ENCODE data around the gene NOC2L.
"Not testable (repeated sequence)": the region's sequence is repeated elsewhere in the genome, so short reads cannot be mapped to it uniquely, and the experiment has no call there.

Gene NOC2L

GRCh38 chr1:997993-998744, 39.1 kb upstream of the NOC2L start:
- H3K4me2 ChIP-seq, result no peak overlapping the region
- no peaks in the 10 kb centered on the region for H3K79me2 ChIP-seq (ENCODE audit: insufficient read depth, low read depth)
- peaks cover 67% of the 10 kb centered on the region for H3K27me3 ChIP-seq (ENCODE audit: insufficient read depth, low read depth)
- no peak overlapping the region for H2AFZ ChIP-seq (ENCODE audit: low read depth)
- no peak overlapping the region for H3K27ac ChIP-seq
- H4K20me1 ChIP-seq (ENCODE audit: insufficient read depth), result no peaks in the 10 kb centered on the region
- H3K9ac ChIP-seq, result no peak overlapping the region
- no peak for TF ChIP-seq CTCF (conservative IDR thresholded peaks at IDR 0.05; ENCODE audit: low read depth, low read length)
- no peak overlapping the region for H3K4me3 ChIP-seq (IDR thresholded peaks at IDR 0.05; ENCODE audit: insufficient read depth, low read depth, low read length)
- peaks cover 4% of the 10 kb centered on the region for H3K4me1 ChIP-seq (ENCODE audit: low read depth, poor library complexity, severe bottlenecking)
- H3K36me3 ChIP-seq (ENCODE audit: insufficient read depth), result no peaks in the 10 kb centered on the region

- Histone ChIP-seq H3K4me1 (ENCODE audit: low read depth, poor library complexity, severe bottlenecking) (peaks cover 4% of the 10 kb centered on the region), H4K20me1 (ENCODE audit: insufficient read depth) (no peaks in the 10 kb centered on the region), H3K36me3 (ENCODE audit: insufficient read depth) (no peaks in the 10 kb centered on the region), H3K9ac (no peak overlapping the region), H2AFZ (ENCODE audit: low read depth) (no peak overlapping the region), H3K4me2 (no peak overlapping the region), H3K27me3 (ENCODE audit: insufficient read depth, low read depth) (peaks cover 66% of the 10 kb centered on the region), H3K79me2 (ENCODE audit: insufficient read depth, low read depth) (no peaks in the 10 kb centered on the region), H3K27ac (no peak overlapping the region), H3K4me3 (IDR thresholded peaks at IDR 0.05; ENCODE audit: insufficient read depth, low read depth, low read length) (no peak overlapping the region)
- TF ChIP-seq CTCF (conservative IDR thresholded peaks at IDR 0.05; ENCODE audit: low read depth, low read length), result no peak
Observed at GRCh38 chr1:997713-997992, 38.6 kb upstream of the NOC2L start.

DNA sequence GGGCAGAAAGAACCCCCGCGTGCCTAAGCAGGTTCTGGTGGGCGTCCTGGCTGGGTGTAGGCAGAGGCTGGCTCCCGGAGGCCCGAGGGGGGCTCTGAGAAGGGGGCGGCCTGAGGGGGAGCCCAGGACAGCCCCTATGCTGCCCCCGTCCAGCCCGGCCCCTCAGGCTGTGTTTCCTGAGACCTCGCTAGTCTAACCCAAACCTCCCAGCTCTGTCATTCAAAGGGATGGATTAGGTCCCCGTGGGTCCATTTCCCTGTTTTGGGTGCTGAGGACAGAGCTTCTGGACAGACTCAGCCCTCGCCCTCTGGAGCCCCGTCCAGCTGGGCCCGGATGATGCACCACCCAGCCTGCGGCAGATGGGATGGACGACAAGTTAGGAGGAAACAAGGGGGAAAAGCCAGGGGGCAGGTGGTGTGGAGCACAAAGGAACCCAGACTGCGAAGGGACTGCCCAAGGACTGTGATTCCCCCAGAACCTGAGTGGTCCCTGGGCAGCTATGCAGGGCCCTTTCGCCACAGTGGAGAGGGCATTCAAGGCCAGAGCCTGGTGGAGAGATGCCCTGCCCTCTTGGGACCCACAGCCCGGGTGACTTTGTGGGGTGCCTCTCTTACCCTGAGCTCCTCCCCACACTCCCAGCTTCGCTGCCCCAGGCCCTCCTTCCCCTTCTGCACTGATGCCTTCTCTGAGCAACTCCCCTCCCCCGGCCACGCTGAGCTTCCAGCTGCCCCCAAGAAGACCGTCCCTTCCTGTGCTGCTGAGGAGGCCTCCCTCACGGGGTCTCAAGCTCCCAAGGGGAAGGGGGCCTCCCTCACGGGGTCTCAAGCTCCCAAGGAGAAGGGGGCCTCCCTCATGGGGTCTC, 38.0 kb upstream of the NOC2L start:
- H3K79me2 ChIP-seq (ENCODE audit: insufficient read depth, low read depth), result no peaks in the 10 kb centered on the region
- peaks cover 67% of the 10 kb centered on the region for H3K27me3 ChIP-seq (ENCODE audit: insufficient read depth, low read depth)
- no peak overlapping the region for H2AFZ ChIP-seq (ENCODE audit: low read depth)
- H3K4me1 ChIP-seq (ENCODE audit: low read depth, poor library complexity, severe bottlenecking), result peaks cover 4% of the 10 kb centered on the region
- no peaks in the 10 kb centered on the region for H4K20me1 ChIP-seq (ENCODE audit: insufficient read depth)
- H3K4me2 ChIP-seq, result no peak overlapping the region
- no peak overlapping the region for H3K27ac ChIP-seq
- H3K36me3 ChIP-seq (ENCODE audit: insufficient read depth), result no peaks in the 10 kb centered on the region
- no peak overlapping the region for H3K9ac ChIP-seq
- TF ChIP-seq CTCF (conservative IDR thresholded peaks at IDR 0.05; ENCODE audit: low read depth, low read length), result no peak
- H3K4me3 ChIP-seq (IDR thresholded peaks at IDR 0.05; ENCODE audit: insufficient read depth, low read depth, low read length), result no peak overlapping the region

DNA sequence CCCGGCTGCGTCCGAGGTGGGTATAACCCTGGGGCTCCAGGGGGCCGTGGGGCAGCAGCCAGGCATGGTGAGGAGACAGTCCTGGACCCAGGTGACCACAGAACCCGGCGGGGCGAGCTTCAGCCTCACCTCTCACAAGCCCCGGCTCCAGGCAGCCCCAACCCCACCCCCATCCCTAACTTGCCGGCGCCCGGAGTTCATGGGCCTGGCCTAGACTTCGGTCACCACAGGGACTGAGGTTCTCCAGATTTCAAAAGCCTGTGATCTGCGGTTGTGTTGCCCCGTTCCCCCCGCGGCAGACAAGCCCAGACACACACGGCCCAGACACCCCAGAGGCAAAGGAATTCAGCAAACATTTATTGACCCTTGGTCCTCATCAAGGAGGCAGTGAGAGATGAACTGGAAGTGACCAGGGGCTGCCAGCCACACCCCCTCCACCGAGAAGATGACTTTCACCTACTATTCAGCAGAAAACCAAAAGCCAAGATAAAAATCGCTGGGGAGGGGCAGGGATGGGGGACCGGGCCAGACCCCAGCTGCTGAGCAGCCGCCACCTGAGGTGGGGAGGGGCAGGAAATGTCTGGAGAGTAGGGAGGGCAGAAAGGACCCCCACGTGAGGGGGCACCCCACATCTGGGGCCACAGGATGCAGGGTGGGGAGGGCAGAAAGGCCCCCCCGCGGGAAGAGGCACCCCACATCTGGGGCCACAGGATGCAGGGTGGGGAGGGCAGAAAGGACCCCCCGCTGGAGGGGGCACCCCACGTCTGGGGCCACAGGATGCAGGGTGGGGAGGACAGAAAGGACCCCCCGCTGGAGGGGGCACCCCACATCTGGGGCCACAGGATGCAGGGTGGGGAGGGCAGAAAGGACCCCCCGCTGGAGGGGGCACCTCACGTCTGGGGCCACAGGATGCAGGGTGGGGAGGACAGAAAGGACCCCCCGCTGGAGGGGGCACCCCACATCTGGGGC, 36.9 kb upstream of the NOC2L start:
- Histone ChIP-seq H4K20me1 (ENCODE audit: insufficient read depth) (no peaks in the 10 kb centered on the region), H3K36me3 (ENCODE audit: insufficient read depth) (no peaks in the 10 kb centered on the region), H3K79me2 (ENCODE audit: insufficient read depth, low read depth) (no peaks in the 10 kb centered on the region), H3K9ac (no peak overlapping the region), H3K4me3 (IDR thresholded peaks at IDR 0.05; ENCODE audit: insufficient read depth, low read depth, low read length) (no peak overlapping the region), H3K27me3 (ENCODE audit: insufficient read depth, low read depth) (peaks cover 66% of the 10 kb centered on the region), H2AFZ (ENCODE audit: low read depth) (no peak overlapping the region), H3K4me2 (no peak overlapping the region), H3K4me1 (ENCODE audit: low read depth, poor library complexity, severe bottlenecking) (peaks cover 4% of the 10 kb centered on the region), H3K27ac (no peak overlapping the region)
- TF ChIP-seq CTCF (conservative IDR thresholded peaks at IDR 0.05; ENCODE audit: low read depth, low read length), result no peak

DNA sequence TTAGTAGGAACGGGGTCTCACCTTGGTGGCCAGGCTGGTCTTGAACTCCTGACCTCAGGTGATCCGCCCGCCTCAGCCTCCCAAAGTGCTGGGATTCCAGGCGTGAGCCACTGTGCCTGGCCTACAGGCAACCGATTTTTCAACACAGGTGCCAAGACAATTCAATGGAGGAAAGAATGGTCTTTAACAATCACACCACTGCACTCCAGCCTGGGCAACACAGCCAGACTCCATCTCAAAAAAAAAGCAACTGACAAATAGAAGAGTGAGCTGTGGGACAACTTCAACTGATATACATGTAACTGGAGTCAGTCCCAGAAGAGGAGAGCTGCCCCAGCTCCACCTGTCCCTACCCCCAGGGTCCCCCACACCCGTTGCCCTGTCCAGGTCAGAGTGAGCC, 35.5 kb upstream of the NOC2L start:
- H3K4me2 ChIP-seq; H3K9ac ChIP-seq; H2AFZ ChIP-seq (ENCODE audit: low read depth); H3K79me2 ChIP-seq (ENCODE audit: insufficient read depth, low read depth); H3K4me1 ChIP-seq (ENCODE audit: low read depth, poor library complexity, severe bottlenecking); H3K36me3 ChIP-seq (ENCODE audit: insufficient read depth); H4K20me1 ChIP-seq (ENCODE audit: insufficient read depth); H3K4me3 ChIP-seq (IDR thresholded peaks at IDR 0.05; ENCODE audit: insufficient read depth, low read depth, low read length); H3K27ac ChIP-seq: not testable (repeated sequence)
- peaks cover 78% of the 10 kb centered on the region for H3K27me3 ChIP-seq (ENCODE audit: insufficient read depth, low read depth)

All from KMS-11 (cell line).